BJ (cell line): Measurements from ENCODE around the gene MINDY3. TPM values are rescaled to one million over a fixed set of nuclear protein-coding genes. Genes with fewer than 3 reads are reported as not detected.
"Not testable (repeated sequence)": the region's sequence is repeated elsewhere in the genome, so short reads cannot be mapped to it uniquely, and the experiment has no call there.

ENCODE experiments used
- CTCF ChIA-PET: fragments of 350-600 bp; formaldehyde crosslinking; extraction: SDS; loops from one replicate; lab custom pipeline; 2021; ENCODE audit warnings: antibody characterized with exemption, inconsistent platforms; lab: Yijun Ruan, JAX
- POLR2A ChIA-PET: fragments of 300-600 bp; sonication (Branson Sonifier 250); formaldehyde crosslinking; extraction: SDS; loops from one replicate; lab custom pipeline; 2021; ENCODE audit warnings: antibody characterized with exemption; lab: Charles Lee
- DNase-seq: peaks from one replicate; pipeline ENCODE4 v3.0.0-alpha.2; 2011; ENCODE audit warnings: low read depth
- H3K27me3 ChIP-seq: 2 replicates; pipeline ENCODE4 v1.6.0; 2011; ENCODE audit warnings: low read length; ENCODE audit not compliant: control insufficient read depth, insufficient read depth
- H3K36me3 ChIP-seq: 2 replicates; pipeline ENCODE4 v1.5.1; 2011; ENCODE audit warnings: low read length; ENCODE audit not compliant: control insufficient read depth, insufficient read depth
- H3K4me3 ChIP-seq: 2 replicates; pipeline ENCODE4 v1.5.1; 2011; ENCODE audit warnings: low read depth, mild to moderate bottlenecking, control low read depth, low read length
- polyA plus RNA-seq: library from polyadenylated mRNA; depleted of rRNA; stranded (reverse); fragments of >200 nt; gene quantifications from 2 replicates; pipeline ENCODE4 v1.2.3, GENCODE V29; 2011
- TF ChIP-seq, protein P1 (sequence below): IDR thresholded peaks from 2 replicates; pipeline ENCODE4 v1.5.1; 2011; ENCODE audit warnings: low read depth, mild to moderate bottlenecking, control low read depth, inconsistent platforms, low read length, moderate library complexity; ENCODE audit not compliant: insufficient read depth

MINDY3 gene
- polyA plus RNA-seq, 1 experiment = 11.9 TPM

DNA sequence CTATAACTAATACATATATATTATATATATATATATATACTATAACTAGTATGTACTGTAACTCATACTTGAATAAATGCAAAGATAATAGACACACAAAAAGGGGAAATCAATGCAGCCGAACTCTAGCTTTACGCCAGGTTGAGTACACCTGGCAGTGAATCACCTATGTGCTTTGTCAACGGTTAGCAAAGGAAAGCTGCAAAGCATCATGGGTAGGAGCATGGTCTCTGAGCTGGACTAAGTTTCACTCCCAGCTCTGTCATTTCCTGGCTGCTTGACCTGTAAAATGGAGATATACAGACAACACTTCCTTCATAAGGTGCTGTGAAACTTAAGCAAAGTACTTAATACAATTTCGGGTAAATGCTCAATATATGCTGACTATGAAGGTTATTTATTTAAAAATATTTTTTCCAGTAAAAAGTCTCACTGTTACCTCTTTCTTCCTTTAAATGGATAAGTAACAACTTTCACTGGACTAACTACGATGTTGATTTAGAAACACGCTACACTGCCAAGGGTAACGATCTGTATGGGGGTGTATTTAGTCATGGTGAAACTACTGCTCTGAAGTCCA, 78.8 kb downstream of the MINDY3 start:
- CTCF ChIA-PET = no interaction called here
- Histone ChIP-seq H3K36me3 (peaks cover 7% of the 10 kb centered on the region), H3K27me3 (no peaks in the 10 kb centered on the region), H3K4me3 (no peak overlapping the region)
- DNase-seq = no peak
- POLR2A ChIA-PET = no interaction called here
- TF ChIP-seq, protein P1, sequence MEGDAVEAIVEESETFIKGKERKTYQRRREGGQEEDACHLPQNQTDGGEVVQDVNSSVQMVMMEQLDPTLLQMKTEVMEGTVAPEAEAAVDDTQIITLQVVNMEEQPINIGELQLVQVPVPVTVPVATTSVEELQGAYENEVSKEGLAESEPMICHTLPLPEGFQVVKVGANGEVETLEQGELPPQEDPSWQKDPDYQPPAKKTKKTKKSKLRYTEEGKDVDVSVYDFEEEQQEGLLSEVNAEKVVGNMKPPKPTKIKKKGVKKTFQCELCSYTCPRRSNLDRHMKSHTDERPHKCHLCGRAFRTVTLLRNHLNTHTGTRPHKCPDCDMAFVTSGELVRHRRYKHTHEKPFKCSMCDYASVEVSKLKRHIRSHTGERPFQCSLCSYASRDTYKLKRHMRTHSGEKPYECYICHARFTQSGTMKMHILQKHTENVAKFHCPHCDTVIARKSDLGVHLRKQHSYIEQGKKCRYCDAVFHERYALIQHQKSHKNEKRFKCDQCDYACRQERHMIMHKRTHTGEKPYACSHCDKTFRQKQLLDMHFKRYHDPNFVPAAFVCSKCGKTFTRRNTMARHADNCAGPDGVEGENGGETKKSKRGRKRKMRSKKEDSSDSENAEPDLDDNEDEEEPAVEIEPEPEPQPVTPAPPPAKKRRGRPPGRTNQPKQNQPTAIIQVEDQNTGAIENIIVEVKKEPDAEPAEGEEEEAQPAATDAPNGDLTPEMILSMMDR = no peak

GRCh38 chr10:15780353-15781135, 79.8 kb downstream of the MINDY3 start:
- ChIA-PET CTCF (interaction anchor here (0.7 to 1.9 kb wide), 2 partner anchors 55 to 60 kb away, joined by 3 to 5 read pairs; partner anchors contain the start of gene ITGA8), POLR2A (no interaction called here)
- no peak for DNase-seq
- Histone ChIP-seq H3K27me3 (no peaks in the 10 kb centered on the region), H3K36me3 (0 out of 2 replicates have a peak, but pooled peaks cover 3% of the 10 kb centered on the region), H3K4me3 (no peak overlapping the region)
- TF ChIP-seq, protein P1 = no peak

DNA sequence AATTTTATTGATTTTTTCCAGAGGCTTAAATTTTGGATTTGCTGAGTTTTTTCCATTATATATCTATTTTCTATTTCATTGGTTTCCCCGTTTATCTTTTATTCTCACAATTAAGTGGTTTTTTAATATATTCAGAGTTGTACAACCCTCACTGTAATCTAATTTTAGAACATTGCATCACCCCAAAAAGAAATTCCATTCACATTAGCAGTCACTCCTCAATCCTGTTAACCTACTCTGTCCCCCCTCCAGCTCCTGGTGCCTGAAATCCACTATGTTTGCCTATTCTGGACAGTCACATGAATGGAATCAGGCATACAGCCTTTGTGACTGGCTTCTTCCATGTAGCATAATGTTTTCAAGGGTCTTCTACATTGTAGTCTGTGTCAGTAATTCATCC, 84.8 kb downstream of the MINDY3 start:
- H3K27me3 ChIP-seq = no peaks in the 10 kb centered on the region

GRCh38 chr10:15774534-15774933, 85.8 kb downstream of the MINDY3 start:
- POLR2A ChIA-PET, CTCF ChIA-PET, H3K27me3 ChIP-seq, H3K36me3 ChIP-seq, DNase-seq, H3K4me3 ChIP-seq: not testable (repeated sequence)

More for the DNA sequence above, 84.8 kb downstream of the MINDY3 start:
- H3K36me3 ChIP-seq = 0 out of 2 replicates have a peak, but pooled peaks cover 1% of the 10 kb centered on the region
- ChIA-PET POLR2A (interaction anchor here (0.6 kb wide), 1 partner anchor 15 kb away, joined by 3 read pairs; no protein-coding TSS in a partner anchor), CTCF (interaction anchor here (1.0 to 1.8 kb wide), 2 partner anchors 11 to 671 kb away, joined by 3 read pairs; no protein-coding TSS in a partner anchor)
- TF ChIP-seq, protein P1 = no peak
- H3K4me3 ChIP-seq = no peak overlapping the region
- peak; percentile 62 for DNase-seq

GRCh38 chr10:15764892-15765454, 95.3 kb downstream of the MINDY3 start:
- TF ChIP-seq, protein P1 = no peak
- Histone ChIP-seq H3K36me3 (no peaks in the 10 kb centered on the region), H3K4me3 (no peak overlapping the region), H3K27me3 (no peaks in the 10 kb centered on the region)
- CTCF ChIA-PET = interaction anchor here (0.7 to 1.5 kb wide), 2 partner anchors 179 to 1265 kb away, joined by 3 read pairs; no protein-coding TSS in a partner anchor
- no peak for DNase-seq
- POLR2A ChIA-PET = no interaction called here
